GM12878 (cell line): ENCODE measurements around the gene FNDC3B. TPM values are rescaled to one million over a fixed set of nuclear protein-coding genes. Genes with fewer than 3 reads are reported as not detected.

ENCODE experiments used
- ATAC-seq: fragments of 200-7000 bp; cut with Tn5 transposase; 3 replicates; pipeline ENCODE4 v1.9.1; 2020; ENCODE audit warnings: mild to moderate bottlenecking, moderate library complexity
- BruUV-seq: library from RNA; stranded (reverse); fragments of 400-500 nt; replicated peaks from 2 replicates; lab custom pipeline; 2021; lab: Mats Ljungman, UMichigan
- CTCF ChIA-PET: fragments of 300-600 bp; sonication (Branson Sonifier 250); formaldehyde crosslinking; extraction: SDS; loops from one replicate; lab custom pipeline; 2021; ENCODE audit warnings: inconsistent platforms; lab: Yijun Ruan, JAX
- POLR2A ChIA-PET: fragments of 350-600 bp; formaldehyde crosslinking; extraction: SDS; loops from one replicate; lab custom pipeline; 2021; ENCODE audit warnings: inconsistent platforms; lab: Charles Lee
- RAD21 ChIA-PET: fragments of 300-600 bp; sonication (Branson Sonifier 250); formaldehyde crosslinking; loops from one replicate; lab custom pipeline; 2023; ENCODE audit warnings: antibody characterized with exemption; ENCODE audit not compliant: unreplicated experiment; lab: Charles Lee
- SMC1A ChIA-PET: fragments of 300-600 bp; sonication (Branson Sonifier 250); formaldehyde crosslinking; loops from one replicate; lab custom pipeline; 2023; ENCODE audit not compliant: unreplicated experiment, uncharacterized antibody; lab: Charles Lee
- DNase-seq: peaks from one replicate; pipeline ENCODE4 v3.0.0-alpha.2; 2011; ENCODE audit warnings: low read depth, low spot score
- FAIRE-seq: peaks from 3 replicates; lab custom pipeline; 2011; peaks lifted over from hg19 to GRCh38; lab: Jason Lieb, UNC
- H2AFZ ChIP-seq: 2 replicates; pipeline ENCODE4 v1.6.0; 2011; ENCODE audit warnings: low read depth, low read length, control low read depth; ENCODE audit not compliant: control insufficient read depth
- H3K27ac ChIP-seq: 2 replicates; pipeline ENCODE4 v1.5.1; 2011; ENCODE audit warnings: control low read depth; ENCODE audit not compliant: control insufficient read depth, insufficient read depth
- H3K27me3 ChIP-seq, 2 experiments: replicated peaks in 1 of 2; 2 replicates each; pipeline versions ENCODE4 v1.6.0 to v1.6.1; 2011; ENCODE audit warnings: low read length in 1 of 2; ENCODE audit not compliant: control insufficient read depth in 2 of 2, insufficient read depth in 2 of 2
- H3K36me3 ChIP-seq, 2 experiments: 2 replicates each; pipeline ENCODE4 v1.5.1; 2011; ENCODE audit warnings: low read length in 1 of 2; ENCODE audit not compliant: control insufficient read depth in 2 of 2, insufficient read depth in 2 of 2
- H3K4me1 ChIP-seq: 2 replicates; pipeline ENCODE4 v1.6.1; 2011; ENCODE audit warnings: mild to moderate bottlenecking, low read length, moderate library complexity, mixed read lengths; ENCODE audit not compliant: control insufficient read depth, insufficient read depth
- H3K4me2 ChIP-seq: 2 replicates; pipeline ENCODE4 v1.6.0; 2011; ENCODE audit warnings: control low read depth; ENCODE audit not compliant: control insufficient read depth, insufficient read depth
- H3K4me3 ChIP-seq: fragments of 200-600 bp; sonication (generic); 2 replicates; pipeline ENCODE4 v1.5.1; 2016
- H3K79me2 ChIP-seq: 2 replicates; pipeline ENCODE4 v1.6.0; 2011; ENCODE audit warnings: low read length; ENCODE audit not compliant: control insufficient read depth, insufficient read depth
- H3K9ac ChIP-seq: 2 replicates; pipeline ENCODE4 v1.8.0; 2011; ENCODE audit warnings: low read length, control low read depth, mixed read lengths; ENCODE audit not compliant: control insufficient read depth, insufficient read depth
- H3K9me3 ChIP-seq: replicated peaks from 3 replicates; pipeline ENCODE4 v1.5.1; 2011; ENCODE audit warnings: mild to moderate bottlenecking, low read length; ENCODE audit not compliant: control insufficient read depth, insufficient read depth
- H4K20me1 ChIP-seq: 2 replicates; pipeline ENCODE4 v1.6.0; 2011; ENCODE audit not compliant: control insufficient read depth, insufficient read depth
- ATF3 ChIP-seq: IDR thresholded peaks from 2 replicates; pipeline ENCODE4 v1.6.1; 2011; ENCODE audit warnings: low read depth, mild to moderate bottlenecking, low read length, moderate library complexity, borderline replicate concordance; ENCODE audit errors: extremely low read depth
- ATF7 ChIP-seq: fragments of 450-650 bp; IDR thresholded peaks from 2 replicates; pipeline ENCODE4 v1.6.1; 2016; ENCODE audit warnings: low read depth, mild to moderate bottlenecking
- CBX3 ChIP-seq: fragments of 200-600 bp; sonication (generic); IDR thresholded peaks from 2 replicates; pipeline ENCODE4 v1.6.1; 2016; ENCODE audit warnings: low read depth, borderline replicate concordance
- CHD2 ChIP-seq: IDR thresholded peaks from 2 replicates; pipeline ENCODE4 v1.6.1; 2011; ENCODE audit warnings: low read depth, low read length, improper control_type of control experiment, borderline replicate concordance
- E4F1 ChIP-seq: fragments of 450-650 bp; IDR thresholded peaks from 2 replicates; pipeline ENCODE4 v1.6.1; 2018; ENCODE audit warnings: borderline replicate concordance, mild to moderate bottlenecking; ENCODE audit not compliant: partially characterized antibody
- HDAC6 ChIP-seq: fragments of 200-600 bp; sonication (generic); IDR thresholded peaks from one replicate; pipeline ENCODE4 v1.8.0; 2017; ENCODE audit warnings: antibody characterized with exemption; ENCODE audit not compliant: unreplicated experiment
- NFIC ChIP-seq: IDR thresholded peaks from 2 replicates; pipeline ENCODE4 v1.6.1; 2012; ENCODE audit warnings: low read depth, mild to moderate bottlenecking, inconsistent platforms, low read length, moderate library complexity
- NFYB ChIP-seq: IDR thresholded peaks from 2 replicates; pipeline ENCODE4 v1.6.1; 2011; ENCODE audit warnings: low read depth, mild to moderate bottlenecking, low read length, improper control_type of control experiment, moderate library complexity; ENCODE audit not compliant: insufficient read depth
- POLR2AphosphoS2 ChIP-seq: IDR thresholded peaks from 2 replicates; pipeline ENCODE4 v1.6.1; 2011; ENCODE audit warnings: low read depth, mild to moderate bottlenecking, low read length, improper control_type of control experiment, moderate library complexity
- RFX5 ChIP-seq: IDR thresholded peaks from 2 replicates; pipeline ENCODE4 v1.6.1; 2011; ENCODE audit warnings: low read depth, low read length, improper control_type of control experiment
- SMAD5 ChIP-seq: IDR thresholded peaks from 2 replicates; pipeline ENCODE4 v1.6.1; 2016; ENCODE audit warnings: antibody characterized with exemption, low read depth
- TBL1XR1 ChIP-seq: IDR thresholded peaks from 2 replicates; pipeline ENCODE4 v1.6.1; 2012; ENCODE audit warnings: low read depth, low read length, improper control_type of control experiment
- WGBS: methylation state at CpG from one replicate; pipeline ENCODE4 v1.1.6; 2016; ENCODE audit warnings: low lambda C conversion rate; ENCODE audit not compliant: insufficient replicate concordance, insufficient coverage; ENCODE audit errors: missing lambda C conversion rate; 5-methylcytosine and 5-hydroxymethylcytosine counted together
- in situ Hi-C: fragments of 300-500 bp; cut with MboI; formaldehyde crosslinking; loops from 9 replicates; pipeline ENCODE4 v1.14.3; 2018; ENCODE audit warnings: mixed read lengths
- intact Hi-C: fragments of 100-400 bp; cut with micrococcal nuclease; formaldehyde crosslinking; loops from one replicate; pipeline ENCODE4 v1.14.2; 2022; ENCODE audit not compliant: unreplicated experiment
- polyA plus RNA-seq, 11 experiments: library from polyadenylated mRNA; depleted of rRNA in 4 of 11; unstranded in 6 of 11; stranded (reverse) in 5 of 11; fragments of >200 nt; fragmentation: Nextera tagmentation in 4 of 11; fragmentation: Illumina TruSeq in 1 of 11; extraction: Ambion mirVana in 4 of 11; extraction: Trizol in 1 of 11; gene quantifications; 1 replicate in 1 of 11; 2 replicates in 10 of 11; pipeline versions ENCODE4 v1.2.1 to v1.2.3, GENCODE V29; 2011 to 2016; ENCODE audit warnings: inconsistent platforms in 2 of 11, missing spikeins in 2 of 11, low read depth in 1 of 11
- total RNA-seq, 4 experiments: library from RNA; depleted of rRNA in 3 of 4; stranded (reverse); fragments of >200 nt in 3 of 4; fragmentation: Illumina TruSeq in 1 of 4; extraction: Trizol in 1 of 4; gene quantifications; 2 replicates each; pipeline versions ENCODE4 v1.2.1 to v1.2.3, GENCODE V29; 2013 to 2021

FNDC3B gene
- total and polyA plus RNA-seq, 10 of the 15 experiments (the other 5 are each of a cell fraction or from before 2014, with no cell fraction given) = 7.9 to 35.0 (median 18.5) TPM

GRCh38 chr3:172201136-172201869, 161.9 kb downstream of the FNDC3B start:
- intact Hi-C loops = no loop called here

More at GRCh38 chr3:172201136-172201869, 161.9 kb downstream of the FNDC3B start:
- in situ Hi-C loops = no loop called here
- no peak for DNase-seq
- ATAC-seq = no peak
- ChIA-PET RAD21 (interaction anchor here (1.1 to 1.5 kb wide), 2 partner anchors 55 to 62 kb away, joined by 3 to 5 read pairs; no protein-coding TSS in a partner anchor), SMC1A (interaction anchor here (0.7 to 1.9 kb wide), 12 partner anchors 8 to 74 kb away, joined by 3 to 7 read pairs (median 3); no protein-coding TSS in a partner anchor), CTCF (interaction anchor here (0.7 to 1.2 kb wide), 5 partner anchors 13 to 140 kb away, joined by 3 to 4 read pairs (median 4); no protein-coding TSS in a partner anchor), POLR2A (interaction anchor here (1.0 to 1.4 kb wide), 2 partner anchors 9 to 15 kb away, joined by 3 read pairs; no protein-coding TSS in a partner anchor)
- Histone ChIP-seq H3K9me3 (peaks cover 9% of the 10 kb centered on the region), H2AFZ (no peak overlapping the region), H3K27ac (no peak overlapping the region), H3K79me2 (peaks cover 4% of the 10 kb centered on the region), H4K20me1 (no peaks in the 10 kb centered on the region), H3K36me3 (no peaks in the 10 kb centered on the region), H3K4me1 (no peaks in the 10 kb centered on the region), H3K4me2 (no peak overlapping the region), H3K4me3 (no peak overlapping the region), H3K9ac (no peak overlapping the region), H3K27me3 (no peaks in the 10 kb centered on the region)
- FAIRE-seq = no peak
- TF ChIP-seq E4F1 (no peak), CBX3 (no peak), ATF3 (no peak), ATF7 (no peak), SMAD5 (no peak), NFYB (no peak), POLR2AphosphoS2 (no peak), RFX5 (no peak), CHD2 (no peak), HDAC6 (no peak), TBL1XR1 (no peak), NFIC (no peak)
- BruUV-seq = no TSS peak
- WGBS = 85% methylated on average over 11 of the region's 11 CpGs
